COLO668 (cell line): ENCODE results near the gene PLS3.
"Not testable (repeated sequence)": the region's sequence is repeated elsewhere in the genome, so short reads cannot be mapped to it uniquely, and the experiment has no call there.

Source experiments
- DNase-seq: peaks from one replicate; lab custom pipeline; 2025; ENCODE audit not compliant: unreplicated experiment; lab: John Stamatoyannopoulos, UW

The PLS3 gene

DNA sequence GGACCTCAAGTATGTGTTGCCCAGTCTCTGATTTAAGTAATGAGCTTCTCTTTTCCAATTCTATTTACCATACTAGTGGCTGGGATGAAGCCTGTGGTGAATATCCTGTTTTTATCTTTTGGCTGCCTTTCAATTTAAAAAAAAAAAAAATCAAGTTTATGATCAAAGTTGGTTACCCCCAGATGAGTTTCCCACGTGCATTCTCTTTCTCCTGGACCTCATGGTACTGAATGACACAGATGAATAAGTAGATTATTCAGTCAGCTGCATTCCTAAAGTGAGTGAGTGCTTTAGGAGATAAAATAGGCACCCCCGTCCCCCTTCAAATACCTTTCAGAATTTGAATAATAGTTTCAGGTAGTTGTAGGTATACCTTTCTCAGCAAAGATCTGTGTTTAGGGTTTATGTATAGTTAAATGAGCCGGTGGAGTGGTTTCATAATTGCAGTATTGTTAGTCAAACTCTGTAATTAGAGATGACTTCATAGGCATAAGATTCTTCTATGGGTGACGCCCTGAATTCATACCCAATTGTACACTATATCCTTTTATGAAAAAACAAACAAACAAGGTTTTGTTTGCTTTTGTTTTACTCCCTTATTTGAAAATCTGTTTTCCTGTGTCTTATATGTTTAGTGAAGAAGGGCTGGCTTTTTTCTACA lies 41.9 kb downstream of the PLS3 start:
- no peak for DNase-seq

DNA sequence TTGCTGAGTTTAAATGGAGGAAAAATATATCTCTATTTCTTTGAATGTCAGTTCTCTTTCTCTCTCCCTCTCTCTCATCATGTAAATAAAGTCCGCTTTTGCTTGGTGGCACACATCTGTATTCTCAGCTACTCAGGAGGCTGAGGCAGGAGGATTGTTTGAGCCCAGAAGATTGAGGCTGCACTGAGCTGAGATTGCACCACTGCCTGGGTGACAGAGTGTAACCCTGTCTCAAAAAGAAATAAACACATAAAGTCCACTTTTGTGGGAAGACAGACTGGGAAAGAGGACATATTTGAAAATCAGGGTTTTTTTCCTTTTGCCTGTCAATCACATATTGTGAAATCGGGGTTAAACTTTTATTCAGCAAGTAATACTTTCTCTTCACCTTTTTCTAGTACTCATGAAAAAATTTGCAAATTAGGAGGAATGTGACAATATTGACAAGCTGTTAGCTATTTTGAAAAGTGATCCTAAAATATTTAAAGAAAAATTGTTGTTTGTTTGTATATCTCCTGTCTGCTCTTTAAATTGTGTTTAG lies 42.6 kb downstream of the PLS3 start:
- no peak for DNase-seq

DNA sequence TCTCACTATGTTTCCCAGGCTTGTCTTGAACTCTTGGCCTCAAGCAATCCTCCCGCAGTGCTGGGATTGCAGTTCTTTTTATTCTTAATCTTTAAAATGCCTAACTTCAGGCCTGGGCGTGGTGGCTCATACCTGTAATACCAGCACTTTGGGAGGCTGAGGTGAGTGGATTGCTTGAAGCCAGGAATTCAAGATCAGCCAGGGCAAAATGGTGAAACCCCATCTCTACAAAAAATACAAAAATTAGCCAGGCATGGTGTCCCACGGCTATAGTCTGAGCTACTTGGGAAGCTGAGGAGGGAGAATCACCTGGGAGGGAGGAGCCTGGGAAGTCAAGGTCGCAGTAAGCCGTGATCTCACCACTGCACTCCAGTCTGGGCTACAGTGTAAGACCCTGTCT lies 45.9 kb downstream of the PLS3 start:
- no peak for DNase-seq

GRCh38 chrX:115609621-115610020 lies 48.6 kb downstream of the PLS3 start:
- DNase-seq, result no peak

- DNase-seq, result no peak
Observed at GRCh38 chrX:115616943-115617563, 56.1 kb downstream of the PLS3 start.

GRCh38 chrX:115622534-115622933 lies 61.6 kb downstream of the PLS3 start:
- DNase-seq, result no peak

- DNase-seq, result no peak
Observed at GRCh38 chrX:115624916-115625315, 63.9 kb downstream of the PLS3 start.

DNA sequence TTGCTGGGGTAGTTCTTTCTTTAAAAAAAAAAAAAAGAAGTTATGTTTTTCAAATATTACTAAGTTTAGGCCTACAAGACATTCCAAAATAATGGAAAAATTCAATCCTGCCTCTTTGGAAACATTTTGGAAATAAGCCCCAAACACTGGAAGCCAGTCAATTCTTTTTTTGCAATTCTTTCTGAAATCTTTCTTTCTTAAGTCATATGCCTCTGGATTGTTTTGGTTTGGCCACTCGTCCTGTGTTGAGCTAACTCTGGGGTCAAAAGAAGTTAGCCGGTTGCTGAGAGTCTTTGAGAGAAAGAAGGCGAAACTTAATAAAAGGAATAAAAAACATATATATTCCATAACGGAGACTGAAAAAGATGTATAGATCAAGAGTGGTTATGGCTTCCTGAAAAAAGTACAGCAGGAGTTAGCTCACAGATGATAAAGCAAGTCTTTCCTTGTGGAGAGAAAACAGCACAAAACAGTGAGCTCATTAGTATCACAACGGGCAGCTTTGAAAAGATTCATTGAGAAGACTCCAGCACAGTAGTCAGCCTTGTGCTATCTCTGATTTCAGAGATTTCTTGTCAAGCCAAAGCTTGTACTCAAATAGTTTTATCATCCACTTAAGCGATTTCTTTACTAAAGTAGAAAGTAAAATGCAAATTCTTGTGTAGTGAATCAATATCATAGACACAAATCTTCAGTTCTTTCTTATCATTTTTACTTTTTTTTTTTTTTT lies 64.8 kb downstream of the PLS3 start:
- DNase-seq, result no peak

DNA sequence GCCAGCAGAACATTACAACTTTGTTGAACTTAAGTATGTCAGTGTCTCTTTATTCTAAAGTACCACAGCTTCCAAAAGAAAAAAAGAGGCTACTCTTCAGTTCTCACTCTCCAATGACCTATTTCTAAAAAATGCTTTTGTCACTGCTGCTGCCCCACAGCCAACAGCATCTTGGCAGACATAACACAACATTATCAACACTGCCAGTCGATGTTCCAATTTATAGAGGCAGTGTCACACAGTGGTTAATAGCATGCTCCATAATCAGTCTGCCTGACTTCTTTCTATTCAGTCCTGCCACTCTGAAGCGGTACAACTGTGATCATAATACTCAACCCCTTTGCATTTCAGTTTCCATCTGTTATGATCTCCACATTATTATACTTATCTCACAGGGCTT lies 69.2 kb downstream of the PLS3 start:
- no peak for DNase-seq

DNA sequence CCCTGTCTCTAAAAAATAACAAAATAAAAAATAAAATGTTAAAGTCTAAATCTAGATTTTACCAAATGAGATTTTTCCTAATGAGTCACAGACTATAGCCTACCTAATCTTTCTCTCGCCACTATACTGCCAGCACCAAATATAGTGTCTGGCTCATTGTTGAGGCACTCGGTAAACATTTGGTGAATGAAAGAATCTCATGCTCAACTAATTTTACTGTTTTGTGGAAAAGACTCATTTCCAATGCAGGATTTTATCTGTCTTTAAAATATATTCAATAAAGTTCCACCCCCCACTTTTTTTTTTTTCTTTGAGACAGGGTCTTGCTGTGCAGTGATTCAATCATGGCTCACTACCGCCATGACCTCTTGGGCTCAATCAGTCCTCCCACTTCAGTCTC lies 71.5 kb downstream of the PLS3 start:
- DNase-seq, result no peak

GRCh38 chrX:115633397-115633796 lies 72.4 kb downstream of the PLS3 start:
- not testable (repeated sequence) for DNase-seq

GRCh38 chrX:115639334-115639880 lies 78.4 kb downstream of the PLS3 start:
- no peak for DNase-seq

DNA sequence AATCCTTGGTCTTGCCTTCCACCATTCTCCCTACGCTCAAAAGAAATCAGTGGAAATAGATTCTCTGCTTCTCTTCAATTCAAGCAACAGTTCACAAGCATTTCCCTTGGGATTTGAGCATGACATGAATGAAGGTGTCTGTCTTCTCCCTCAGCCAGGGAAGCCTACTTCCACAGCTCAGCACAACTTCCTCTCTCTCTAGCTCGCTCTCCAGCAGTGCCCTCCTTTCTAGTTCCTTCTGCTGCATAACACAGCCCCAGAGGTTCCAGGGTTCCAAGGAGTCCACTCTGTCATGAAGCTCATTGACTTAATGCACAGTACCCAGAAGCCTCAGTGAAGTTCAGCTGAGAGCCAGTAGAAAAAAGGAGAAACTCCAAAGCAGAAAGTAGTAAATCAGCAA lies 81.3 kb downstream of the PLS3 start:
- no peak for DNase-seq

- peak; percentile 2 for DNase-seq
Observed at GRCh38 chrX:115642895-115643530, 82.0 kb downstream of the PLS3 start.

DNA sequence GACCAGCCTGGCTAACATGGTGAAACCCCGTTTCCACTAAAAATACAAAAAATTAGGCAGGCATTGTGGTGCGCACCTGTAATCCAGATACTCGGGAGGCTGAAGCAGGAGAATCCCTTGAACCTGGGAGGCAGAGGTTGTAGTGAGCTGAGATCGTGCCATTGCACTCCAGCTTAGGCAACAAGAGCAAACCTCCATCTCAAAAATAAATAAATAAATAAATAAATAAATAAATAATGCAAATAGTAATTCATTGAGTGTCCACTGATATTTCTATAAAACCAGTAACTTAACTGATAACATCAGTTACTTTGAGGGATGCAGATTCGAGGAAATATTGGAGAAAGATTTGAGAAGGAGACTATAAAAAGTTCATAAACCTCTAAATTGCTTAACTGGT lies 83.4 kb downstream of the PLS3 start:
- DNase-seq, result not testable (repeated sequence)

DNA sequence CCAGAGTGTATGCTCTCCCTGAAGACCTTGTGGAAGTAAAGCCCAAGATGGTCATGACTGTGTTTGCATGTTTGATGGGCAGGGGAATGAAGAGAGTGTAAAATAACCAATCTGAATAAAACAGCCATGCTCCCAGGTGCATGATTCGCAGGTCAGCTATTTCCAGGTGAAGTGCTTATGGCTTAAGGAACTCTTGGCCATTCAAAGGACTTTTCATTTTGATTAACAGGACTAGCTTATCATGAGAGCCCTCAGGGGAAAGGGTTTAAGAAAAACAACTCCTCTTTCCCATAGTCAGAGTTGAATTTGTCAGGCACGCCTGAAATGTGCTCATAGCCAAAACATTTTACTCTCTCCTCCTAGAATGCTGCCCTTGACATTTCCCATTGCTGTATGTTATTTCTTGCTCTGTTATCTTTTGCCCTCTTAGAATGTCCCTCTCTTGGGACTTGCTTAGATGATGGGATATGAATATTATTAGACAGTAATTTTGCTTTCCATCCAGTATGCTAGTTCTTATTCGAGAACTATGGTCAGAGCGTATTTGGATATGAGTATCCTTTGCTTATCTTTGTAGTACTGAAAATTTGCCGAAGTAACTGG lies 88.6 kb downstream of the PLS3 start:
- DNase-seq, result no peak

DNA sequence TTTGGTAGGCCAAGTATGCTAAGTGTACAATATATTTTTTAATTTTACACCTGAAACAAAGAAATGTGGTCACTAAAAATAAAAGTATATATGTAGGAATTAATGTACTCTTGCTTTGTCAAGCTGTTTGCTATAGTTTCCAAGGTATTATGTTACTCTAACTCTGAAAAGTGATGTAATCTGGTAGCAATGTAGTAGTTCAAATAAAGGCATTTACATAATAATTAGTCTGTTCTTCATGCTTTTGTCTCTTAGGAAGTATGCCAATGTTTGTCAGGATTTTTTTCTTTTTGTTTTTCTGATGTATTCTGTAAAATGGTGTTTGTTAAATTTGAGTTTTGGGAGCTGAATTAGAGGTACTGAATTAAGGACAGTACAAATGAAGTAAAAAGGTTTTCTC lies 89.5 kb downstream of the PLS3 start:
- DNase-seq, result no peak

DNA sequence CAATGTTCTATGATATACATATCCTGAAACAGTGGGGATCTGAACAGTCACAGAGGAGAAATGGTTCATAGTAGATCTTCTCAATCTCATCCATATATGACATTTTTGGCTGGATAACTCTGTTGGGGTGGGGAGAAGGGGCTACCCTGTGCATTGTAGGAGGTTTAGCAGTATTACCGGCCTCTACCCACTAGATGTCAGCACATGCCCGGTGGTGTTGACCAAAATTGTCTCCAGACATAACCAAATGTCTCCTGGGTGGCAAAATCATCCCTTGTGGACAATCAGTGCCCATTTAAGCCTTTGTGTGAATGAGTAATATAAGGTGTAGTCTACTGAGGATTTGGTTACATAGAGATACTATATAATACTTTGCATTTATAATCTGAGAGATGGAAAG lies 89.9 kb downstream of the PLS3 start:
- peak; percentile 6 for DNase-seq

DNA sequence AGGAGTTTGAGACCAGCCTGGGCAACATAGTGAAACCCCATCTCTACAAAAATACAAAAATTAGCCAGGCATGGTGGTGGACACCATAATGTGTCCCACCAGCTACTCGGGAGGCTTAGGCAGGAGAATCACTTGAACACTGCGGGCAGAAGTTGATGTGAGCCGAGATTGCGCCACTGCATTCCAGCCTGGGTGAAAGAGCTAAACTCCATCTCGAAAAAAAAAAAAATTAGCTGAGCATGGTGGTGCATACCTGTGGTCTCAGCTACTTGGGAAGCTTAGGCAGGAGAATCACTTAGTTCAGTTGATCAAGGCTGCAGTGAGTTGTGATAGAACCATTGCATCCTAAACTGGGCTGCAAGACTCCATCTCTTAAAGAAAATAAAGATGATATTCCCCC lies 91.2 kb downstream of the PLS3 start:
- DNase-seq, result no peak

DNA sequence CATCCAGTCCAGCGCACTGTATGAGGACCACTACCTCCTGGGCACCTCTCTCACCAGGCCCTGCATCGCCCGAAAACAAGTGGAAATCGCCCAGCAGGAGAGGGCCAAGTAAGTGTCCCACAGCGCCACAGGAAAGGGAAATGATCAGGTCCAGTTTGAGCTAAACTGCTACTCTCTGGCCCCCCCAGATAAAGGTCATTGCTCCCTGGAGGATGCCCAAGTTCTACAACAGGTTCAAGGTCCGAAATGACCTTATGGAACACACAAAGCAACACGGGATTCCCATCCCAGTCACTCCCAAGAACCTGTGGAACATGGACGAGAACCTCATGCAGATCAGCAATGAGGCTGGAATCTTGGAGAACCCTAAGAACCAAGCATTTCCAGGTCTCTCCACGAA lies 104.1 kb downstream of the PLS3 start:
- no peak for DNase-seq

DNA sequence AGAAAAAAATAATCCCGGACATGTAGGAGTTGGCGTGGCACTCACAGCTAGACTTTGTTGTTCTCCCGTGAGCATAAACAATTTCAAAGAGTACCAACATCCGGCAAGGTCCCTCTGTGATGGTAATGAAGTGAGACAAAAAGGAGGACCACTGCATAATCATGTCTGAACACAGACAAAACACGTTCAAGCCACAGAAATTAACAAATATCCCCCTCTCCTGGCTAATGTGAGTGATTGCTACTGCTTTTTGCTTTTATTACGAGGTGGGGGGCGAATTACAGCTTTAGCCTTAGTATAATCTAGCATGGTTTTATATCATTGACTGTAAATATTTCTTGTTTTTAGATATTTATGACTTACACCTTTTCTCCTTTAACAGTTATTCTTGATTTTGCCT lies 118.5 kb downstream of the PLS3 start:
- DNase-seq, result no peak
